HCT116 (cell line): ENCODE data around the gene HMCN1. TPM values are rescaled to one million over a fixed set of nuclear protein-coding genes. Genes with fewer than 3 reads are reported as not detected.

Source experiments
- ATAC-seq: fragments of 200-7000 bp; cut with Tn5 transposase; 2 replicates; pipeline ENCODE4 v1.9.1; 2020; ENCODE audit warnings: mild to moderate bottlenecking, moderate library complexity
- BruUV-seq: library from RNA; stranded (reverse); fragments of 400-500 nt; replicated peaks from 2 replicates; lab custom pipeline; 2021; lab: Mats Ljungman, UMichigan
- CTCF ChIA-PET: fragments of 300-600 bp; sonication (Branson Sonifier 250); formaldehyde crosslinking; loops from one replicate; lab custom pipeline; 2021; ENCODE audit warnings: antibody characterized with exemption; lab: Charles Lee
- POLR2A ChIA-PET: fragments of 300-600, 350-600 bp; sonication (Branson Sonifier 250); formaldehyde crosslinking; loops from one replicate; lab custom pipeline; 2021; ENCODE audit warnings: antibody characterized with exemption; lab: Charles Lee
- RAD21 ChIA-PET, 2 experiments: fragments of 300-600 bp; sonication (Branson Sonifier 250); formaldehyde crosslinking; loops; one replicate each; lab custom pipeline; 2023; ENCODE audit warnings: low total read pairs in 2 of 2; ENCODE audit not compliant: uncharacterized antibody in 2 of 2, unreplicated experiment in 2 of 2, low non-redundant PET in 1 of 2; lab: Charles Lee
- DNase-seq: peaks from one replicate; pipeline ENCODE4 v3.0.0-alpha.2; 2010; ENCODE audit warnings: low read depth, low spot score
- H2AFZ ChIP-seq: fragments of 200-600 bp; shearing (Covaris generic), sonication (generic); 2 replicates; pipeline ENCODE4 v1.6.1; 2017; ENCODE audit warnings: low read depth, mixed run types, mixed read lengths, antibody characterized with exemption, low read length; ENCODE audit not compliant: poor library complexity, severe bottlenecking
- H3K27ac ChIP-seq: 2 replicates; pipeline ENCODE4 v1.5.1; 2012; ENCODE audit warnings: low read depth, low read length
- H3K27me3 ChIP-seq: fragments of 200-600 bp; sonication (generic); 2 replicates; pipeline ENCODE4 v1.6.1; 2016; ENCODE audit warnings: mixed run types, low read length, mixed read lengths; ENCODE audit not compliant: insufficient read depth
- H3K36me3 ChIP-seq, 2 experiments: fragments of 200-500 bp in 1 of 2; fragments of 200-600 bp in 1 of 2; sonication (Bioruptor generic) in 1 of 2; sonication (generic) in 1 of 2; 2 replicates each; pipeline versions ENCODE4 v1.5.1 to v1.6.1; 2014 to 2016; ENCODE audit warnings: low read length in 2 of 2, inconsistent platforms in 1 of 2, mixed read lengths in 1 of 2, mixed run types in 1 of 2; ENCODE audit not compliant: insufficient read depth in 2 of 2, control insufficient read depth in 1 of 2
- H3K4me1 ChIP-seq, 2 experiments: fragments of 200-600 bp in 1 of 2; sonication (generic) in 1 of 2; 2 replicates each; pipeline versions ENCODE4 v1.5.1 to v1.6.1; 2012 to 2017; ENCODE audit warnings: low read length in 2 of 2, inconsistent platforms in 1 of 2, mild to moderate bottlenecking in 1 of 2, mixed read lengths in 1 of 2, mixed run types in 1 of 2, moderate library complexity in 1 of 2; ENCODE audit not compliant: insufficient read depth in 2 of 2, control insufficient read depth in 1 of 2
- H3K4me2 ChIP-seq: fragments of 200-600 bp; sonication (generic); 2 replicates; pipeline ENCODE4 v1.6.1; 2017; ENCODE audit warnings: mixed run types, low read length, mixed read lengths
- H3K4me3 ChIP-seq, 2 experiments: fragments of 200-600 bp in 1 of 2; sonication (generic) in 1 of 2; replicated peaks in 1 of 2; 2 replicates each; pipeline ENCODE4 v1.5.1; 2011 to 2016; ENCODE audit warnings: low read length in 2 of 2, control low read depth in 1 of 2, low read depth in 1 of 2, mild to moderate bottlenecking in 1 of 2, mixed read lengths in 1 of 2, mixed run types in 1 of 2
- H3K79me2 ChIP-seq: fragments of 200-600 bp; sonication (generic); 2 replicates; pipeline ENCODE4 v1.6.1; 2017; ENCODE audit warnings: mild to moderate bottlenecking, mixed run types, low read length, moderate library complexity, mixed read lengths; ENCODE audit not compliant: insufficient read depth
- H3K9ac ChIP-seq: fragments of 200-600 bp; sonication (generic); 2 replicates; pipeline ENCODE4 v1.6.1; 2016; ENCODE audit warnings: low read length, mixed read lengths
- H3K9me2 ChIP-seq: fragments of 200-600 bp; sonication (generic), shearing (Covaris generic); 2 replicates; pipeline ENCODE4 v1.6.1; 2017; ENCODE audit warnings: mixed run types, mild to moderate bottlenecking, moderate library complexity; ENCODE audit not compliant: insufficient read depth
- H3K9me3 ChIP-seq, 2 experiments: fragments of 200-500 bp in 1 of 2; fragments of 200-600 bp in 1 of 2; sonication (Bioruptor generic) in 1 of 2; sonication (generic) in 1 of 2; 2 replicates each; pipeline ENCODE4 v1.6.1; 2014 to 2017; ENCODE audit warnings: low read length in 2 of 2, mixed read lengths in 2 of 2, inconsistent platforms in 1 of 2, low read depth in 1 of 2, mild to moderate bottlenecking in 1 of 2, mixed run types in 1 of 2, moderate library complexity in 1 of 2; ENCODE audit not compliant: control insufficient read depth in 1 of 2, insufficient read depth in 1 of 2
- H4K20me1 ChIP-seq: fragments of 200-600 bp; sonication (generic), shearing (Covaris generic); 2 replicates; pipeline ENCODE4 v1.6.1; 2017; ENCODE audit warnings: mixed run types, mild to moderate bottlenecking, moderate library complexity; ENCODE audit not compliant: insufficient read depth
- CBX3 ChIP-seq: IDR thresholded peaks from 2 replicates; pipeline ENCODE4 v1.6.1; 2012; ENCODE audit warnings: low read depth
- CEBPB ChIP-seq: IDR thresholded peaks from 2 replicates; pipeline ENCODE4 v1.6.1; 2012; ENCODE audit warnings: low read depth
- CTCF ChIP-seq, 3 experiments: fragments of 200-600 bp in 1 of 3; sonication (generic) in 1 of 3; IDR thresholded peaks in 2 of 3; conservative IDR thresholded peaks in 1 of 3; 2 replicates each; pipeline ENCODE4 v1.5.1; 2012 to 2017; ENCODE audit warnings: low read depth in 2 of 3, low read length in 2 of 3, antibody characterized with exemption in 1 of 3, borderline replicate concordance in 1 of 3, control low read depth in 1 of 3, mild to moderate bottlenecking in 1 of 3, mixed read lengths in 1 of 3, mixed run types in 1 of 3, moderate library complexity in 1 of 3; ENCODE audit not compliant: insufficient read depth in 1 of 3
- EGR1 ChIP-seq: IDR thresholded peaks from 2 replicates; pipeline ENCODE4 v1.6.1; 2012; ENCODE audit warnings: low read depth
- ELF1 ChIP-seq: IDR thresholded peaks from 2 replicates; pipeline ENCODE4 v1.6.1; 2012; ENCODE audit warnings: low read depth, borderline replicate concordance
- EZH2 ChIP-seq: fragments of 200-600 bp; sonication (generic); IDR thresholded peaks from 2 replicates; pipeline ENCODE4 v1.6.1; 2017; ENCODE audit warnings: antibody characterized with exemption, mixed run types
- FOSL1 ChIP-seq: IDR thresholded peaks from 2 replicates; pipeline ENCODE4 v1.6.1; 2012; ENCODE audit warnings: low read depth
- JUND ChIP-seq: IDR thresholded peaks from 2 replicates; pipeline ENCODE4 v1.6.1; 2012
- MAX ChIP-seq: IDR thresholded peaks from 2 replicates; pipeline ENCODE4 v1.6.1; 2012
- SIN3A ChIP-seq: IDR thresholded peaks from 2 replicates; pipeline ENCODE4 v1.6.1; 2012; ENCODE audit warnings: low read depth
- SRF ChIP-seq: IDR thresholded peaks from 2 replicates; pipeline ENCODE4 v1.6.1; 2012; ENCODE audit warnings: low read depth
- TCF7L2 ChIP-seq: IDR thresholded peaks from 2 replicates; pipeline ENCODE4 v1.7.0; 2011; ENCODE audit warnings: borderline replicate concordance, inconsistent platforms; ENCODE audit not compliant: insufficient read depth, insufficient read length; ENCODE audit errors: extremely low read depth
- ZNF274 ChIP-seq: fragments of 200-500 bp; sonication (Bioruptor generic); IDR thresholded peaks from 2 replicates; pipeline ENCODE4 v1.6.1; 2014; ENCODE audit warnings: mild to moderate bottlenecking, low read depth, low read length, inconsistent platforms
- intact Hi-C: fragments of 100-400 bp; cut with micrococcal nuclease; formaldehyde crosslinking; loops from 2 replicates; pipeline ENCODE4 v1.10.0; 2022
- total RNA-seq: library from RNA; stranded (reverse); gene quantifications from one replicate; pipeline ENCODE4 v1.2.1, GENCODE V29; 2021; ENCODE audit not compliant: unreplicated experiment

HMCN1 gene
- total RNA-seq, 1 experiment from 2014 or later = 0.59 TPM

- ChIA-PET CTCF (no interaction called here), POLR2A (no interaction called here), RAD21 (no interaction called here)
- Histone ChIP-seq H3K4me1 (no peaks in the 10 kb centered on the region), H3K9me2 (no peaks in the 10 kb centered on the region), H4K20me1 (no peaks in the 10 kb centered on the region), H2AFZ (no peak overlapping the region), H3K79me2 (no peaks in the 10 kb centered on the region), H3K27me3 (no peaks in the 10 kb centered on the region), H3K4me3 (no peak overlapping the region), H3K36me3 (no peaks in the 10 kb centered on the region), H3K9ac (no peak overlapping the region), H3K9me3 (no peaks in the 10 kb centered on the region), H3K4me2 (no peak overlapping the region), H3K27ac (no peak overlapping the region)
- DNase-seq (no peak), ATAC-seq (no peak)
- intact Hi-C loops = no loop called here
- no TSS peak for BruUV-seq
- TF ChIP-seq CBX3 = no peak
- no peak for TF ChIP-seq SRF
- TF ChIP-seq ZNF274 = no peak
- TF ChIP-seq EGR1 = no peak
- TF ChIP-seq FOSL1 = no peak
- TF ChIP-seq TCF7L2 = no peak
- no peak for TF ChIP-seq JUND
- no peak for TF ChIP-seq MAX
- no peak for TF ChIP-seq SIN3A
- no peak for TF ChIP-seq CEBPB
- no peak for TF ChIP-seq EZH2
- no peak for TF ChIP-seq CTCF (IDR thresholded peaks at IDR 0.05 in 2 of 3, conservative IDR thresholded peaks at IDR 0.05 in 1 of 3; ENCODE audit: borderline replicate concordance in 1 of 3, insufficient read depth in 1 of 3, low read depth in 2 of 3, low read length in 2 of 3)
- no peak for TF ChIP-seq ELF1
- TF ChIP-seq, all 23 proteins: peak for 0
Measured at GRCh38 chr1:185896863-185897262, 162.7 kb downstream of the HMCN1 start.
